ENCODE results near the gene ANKRD34A.

The ANKRD34A gene

DNA sequence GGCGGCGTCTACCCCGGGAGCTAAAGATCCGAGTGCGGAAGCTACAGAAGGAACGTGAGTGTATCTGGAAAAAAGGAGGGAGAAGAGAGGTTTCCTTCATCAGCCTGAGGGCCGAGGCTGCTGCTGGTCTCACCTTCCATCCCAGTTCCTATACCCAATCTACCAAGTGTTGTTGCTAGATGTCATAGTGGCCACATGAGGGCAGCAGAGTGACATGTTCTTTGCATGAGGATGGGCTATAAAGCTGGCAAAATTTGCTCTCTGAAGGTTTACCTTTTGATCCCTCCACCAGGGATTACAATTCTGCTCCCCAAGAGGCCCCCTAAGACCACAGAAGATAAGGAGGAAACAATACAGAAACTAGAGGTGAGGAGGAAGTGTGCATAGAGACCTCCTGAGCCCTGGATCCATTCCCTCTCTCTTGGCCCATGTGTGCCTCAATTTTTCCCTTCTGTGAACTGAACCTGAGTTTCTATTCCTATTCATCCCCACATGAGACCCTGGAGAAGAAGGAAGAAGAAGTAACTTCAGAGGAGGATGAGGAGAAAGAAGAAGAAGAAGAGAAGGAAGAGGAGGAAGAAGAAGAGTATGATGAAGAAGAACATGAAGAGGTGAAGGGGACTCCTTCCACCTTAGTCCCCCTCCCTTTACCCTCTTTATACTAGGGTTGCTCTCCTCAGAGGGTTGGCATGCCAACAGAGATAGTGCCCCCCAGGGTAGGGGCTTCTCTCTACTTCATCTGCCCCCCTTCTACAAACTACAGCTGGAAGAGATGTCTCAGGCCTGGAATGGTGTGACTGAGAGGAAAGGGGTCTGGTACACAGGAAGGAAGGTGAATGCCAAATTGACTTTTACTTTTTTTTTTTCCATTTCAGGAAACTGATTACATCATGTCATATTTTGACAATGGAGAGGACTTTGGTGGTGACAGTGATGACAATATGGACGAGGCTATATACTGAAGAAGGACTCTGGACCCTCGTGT is 13.4 kb upstream of the ANKRD34A start:
- in situ Hi-C loops (cut with HindIII; ENCODE audit: low pct_ligation_motif_present, low pct_unique_long_range_greater_than_20kb, low sequenced_read_pairs) = no loop called here
- DNase-seq = peak; percentile 80

DNA sequence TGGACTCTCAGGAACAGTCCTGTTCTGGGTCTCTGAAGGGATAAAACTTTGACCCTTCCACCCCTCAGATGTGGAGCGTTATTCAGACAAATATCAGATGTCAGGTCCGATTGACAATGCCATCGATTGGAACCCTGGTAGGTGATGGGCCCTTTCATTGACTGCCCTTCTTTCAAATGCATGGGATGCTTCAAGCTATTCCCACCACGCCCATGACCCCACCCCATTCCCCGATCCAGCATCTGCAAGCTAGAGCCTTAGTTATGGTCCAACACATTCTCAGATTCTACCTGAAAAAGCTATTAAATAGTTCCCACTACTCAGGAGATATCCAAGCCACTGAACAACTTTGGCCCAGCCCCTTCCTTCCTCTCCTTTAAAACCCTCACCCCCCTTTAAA is 12.6 kb upstream of the ANKRD34A start:
- in situ Hi-C loops (cut with HindIII; ENCODE audit: low pct_ligation_motif_present, low pct_unique_long_range_greater_than_20kb, low sequenced_read_pairs) = no loop called here
- no peak for DNase-seq

DNA sequence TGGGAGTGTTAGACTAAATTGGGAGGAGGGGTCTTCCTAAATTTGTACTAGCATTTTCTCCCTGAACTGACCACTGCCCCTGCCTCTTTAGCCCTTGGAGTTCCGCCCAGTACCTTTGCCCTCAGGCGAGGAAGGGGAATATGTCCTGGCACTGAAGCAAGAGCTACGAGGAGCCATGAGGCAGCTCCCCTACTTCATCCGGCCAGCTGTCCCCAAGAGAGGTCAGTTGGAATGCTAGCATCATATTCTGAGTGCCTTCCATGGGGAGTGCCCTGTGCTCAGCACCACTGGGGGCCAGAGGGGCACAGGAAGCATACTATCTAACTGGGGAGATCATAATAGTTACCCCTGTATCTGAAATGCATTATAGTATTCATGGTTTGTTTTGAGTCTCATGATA is 10.8 kb upstream of the ANKRD34A start:
- in situ Hi-C loops (cut with HindIII; ENCODE audit: low pct_ligation_motif_present, low pct_unique_long_range_greater_than_20kb, low sequenced_read_pairs) = no loop called here
- no peak for DNase-seq

DNA sequence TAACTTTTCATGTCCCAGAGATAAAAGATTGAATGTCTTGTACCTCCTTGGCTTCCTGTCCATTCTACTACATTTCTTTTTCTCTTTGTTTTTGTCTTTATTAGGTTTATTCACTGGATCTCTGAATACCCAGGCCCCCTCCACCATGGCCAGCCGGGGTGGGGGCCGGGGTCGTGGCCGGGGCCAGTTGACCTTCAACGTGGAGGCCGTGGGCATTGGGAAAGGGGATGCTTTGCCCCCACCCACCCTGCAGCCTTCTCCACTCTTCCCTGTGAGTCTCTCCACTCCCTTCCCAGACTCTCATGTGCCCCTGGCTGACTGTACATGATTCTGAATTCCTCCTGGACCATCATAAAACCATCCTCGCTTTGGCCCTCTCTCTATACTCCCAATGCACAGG is 10.3 kb upstream of the ANKRD34A start:
- in situ Hi-C loops (cut with HindIII; ENCODE audit: low pct_ligation_motif_present, low pct_unique_long_range_greater_than_20kb, low sequenced_read_pairs) = no loop called here
- DNase-seq = no peak

DNA sequence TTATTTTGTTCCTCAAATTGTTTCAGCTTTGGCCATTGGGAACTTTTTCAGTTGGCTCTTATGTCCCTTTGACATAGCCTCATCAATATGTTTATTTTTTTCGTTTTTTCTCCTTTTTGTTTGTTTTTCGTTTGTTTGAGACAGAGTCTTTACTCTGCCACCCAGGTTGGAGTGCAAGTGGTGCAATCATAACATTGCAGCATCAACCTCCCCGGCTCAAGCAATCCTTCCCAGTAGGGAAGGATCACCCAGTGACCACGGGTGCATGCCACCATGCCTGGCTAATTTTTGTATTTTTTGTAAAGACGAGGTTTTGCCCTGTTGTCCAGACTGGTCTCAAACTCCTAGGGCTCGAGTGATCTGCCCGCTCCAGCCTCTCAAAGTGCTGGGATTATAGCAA is 8.2 kb upstream of the ANKRD34A start:
- in situ Hi-C loops (cut with HindIII; ENCODE audit: low pct_ligation_motif_present, low pct_unique_long_range_greater_than_20kb, low sequenced_read_pairs) = no loop called here
- DNase-seq = no peak

DNA sequence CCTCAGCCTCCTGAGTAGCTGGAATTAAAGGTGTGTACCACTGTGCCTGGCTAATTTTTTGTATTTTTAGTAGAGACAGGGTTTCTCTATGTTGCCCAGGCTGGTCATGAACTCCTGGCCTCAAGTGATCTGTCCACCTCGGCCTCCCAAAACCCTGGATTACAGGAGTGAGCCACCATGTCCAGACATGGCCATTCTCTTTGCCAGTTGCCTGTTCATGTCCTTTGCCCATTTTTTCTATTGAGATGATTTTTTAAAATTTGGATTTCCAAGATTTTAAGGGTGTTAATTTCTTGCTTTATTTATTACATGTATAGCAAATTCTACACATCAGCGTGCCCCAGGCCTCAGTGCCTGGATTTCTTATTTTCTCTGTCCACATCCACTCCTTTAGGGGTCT is 2.9 kb upstream of the ANKRD34A start:
- DNase-seq = no peak
- in situ Hi-C loops (cut with HindIII; ENCODE audit: low pct_ligation_motif_present, low pct_unique_long_range_greater_than_20kb, low sequenced_read_pairs) = no loop called here

DNA sequence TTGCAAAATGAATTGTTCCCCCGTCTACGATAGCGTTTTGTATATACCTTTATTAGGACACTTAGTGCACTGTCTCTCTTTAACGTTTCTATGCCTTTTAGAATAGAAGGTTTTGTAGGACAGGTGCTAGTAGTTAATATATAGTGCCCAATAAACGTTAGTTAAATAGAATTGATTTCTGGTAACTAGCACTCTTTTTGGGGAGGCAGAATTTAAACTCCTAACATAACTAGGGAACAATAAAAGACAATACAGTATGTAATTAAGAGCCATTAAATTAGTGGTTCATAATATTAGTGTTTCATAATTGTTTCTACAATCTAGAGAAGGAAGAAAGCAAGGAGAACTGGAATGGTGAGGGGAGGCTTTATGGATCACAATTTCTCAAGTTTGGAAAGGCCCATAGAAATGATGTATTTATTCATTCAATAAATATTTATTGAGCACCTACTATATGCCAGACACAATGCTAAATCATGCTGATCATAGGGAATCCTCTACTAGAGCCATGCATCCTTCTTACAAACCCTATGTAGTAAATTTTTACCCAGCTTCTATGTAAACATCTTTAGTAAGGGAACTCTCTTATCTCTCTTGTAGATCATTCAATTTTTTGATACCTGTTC is 857 bp upstream of the ANKRD34A start:
- no peak for DNase-seq
- in situ Hi-C loops (cut with HindIII; ENCODE audit: low pct_ligation_motif_present, low pct_unique_long_range_greater_than_20kb, low sequenced_read_pairs) = no loop called here

DNA sequence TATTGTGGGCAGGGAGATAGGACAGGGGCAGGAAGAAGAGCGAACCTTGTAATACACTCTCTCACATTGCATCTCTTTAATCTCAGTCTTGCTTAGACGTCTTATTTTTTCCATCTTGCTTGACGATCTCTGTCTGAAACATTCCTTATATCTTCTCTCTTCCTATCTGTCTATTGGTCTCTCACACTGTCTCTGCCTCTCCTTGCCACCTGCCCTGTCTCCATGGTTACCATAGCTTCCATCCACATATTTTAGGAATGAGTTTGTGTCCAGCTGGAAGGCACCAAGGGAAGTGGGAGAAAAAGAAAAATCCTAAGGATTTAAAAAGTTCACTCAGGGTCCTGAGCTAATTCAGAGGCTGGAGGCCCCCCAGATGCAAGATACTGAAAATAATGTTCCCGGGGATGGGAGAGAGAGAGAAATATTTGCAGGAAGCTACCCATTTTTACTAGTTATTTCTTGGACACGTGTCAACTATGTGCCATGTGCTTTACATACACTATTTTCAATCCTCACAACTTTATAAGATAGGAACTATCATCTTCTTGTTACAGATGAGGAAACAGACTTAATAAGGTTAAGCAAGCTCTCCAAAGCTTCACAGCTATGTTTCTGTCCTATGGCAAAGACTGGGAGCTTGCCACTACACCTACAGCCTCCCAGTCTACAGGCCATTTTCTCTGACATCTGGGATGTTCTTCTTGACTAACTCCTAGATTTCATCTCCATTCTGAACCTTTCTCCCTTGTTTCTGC is 933 bp downstream of the ANKRD34A start:
- DNase-seq = peak; percentile 74
- in situ Hi-C loops (cut with HindIII; ENCODE audit: low pct_ligation_motif_present, low pct_unique_long_range_greater_than_20kb, low sequenced_read_pairs) = no loop called here

DNA sequence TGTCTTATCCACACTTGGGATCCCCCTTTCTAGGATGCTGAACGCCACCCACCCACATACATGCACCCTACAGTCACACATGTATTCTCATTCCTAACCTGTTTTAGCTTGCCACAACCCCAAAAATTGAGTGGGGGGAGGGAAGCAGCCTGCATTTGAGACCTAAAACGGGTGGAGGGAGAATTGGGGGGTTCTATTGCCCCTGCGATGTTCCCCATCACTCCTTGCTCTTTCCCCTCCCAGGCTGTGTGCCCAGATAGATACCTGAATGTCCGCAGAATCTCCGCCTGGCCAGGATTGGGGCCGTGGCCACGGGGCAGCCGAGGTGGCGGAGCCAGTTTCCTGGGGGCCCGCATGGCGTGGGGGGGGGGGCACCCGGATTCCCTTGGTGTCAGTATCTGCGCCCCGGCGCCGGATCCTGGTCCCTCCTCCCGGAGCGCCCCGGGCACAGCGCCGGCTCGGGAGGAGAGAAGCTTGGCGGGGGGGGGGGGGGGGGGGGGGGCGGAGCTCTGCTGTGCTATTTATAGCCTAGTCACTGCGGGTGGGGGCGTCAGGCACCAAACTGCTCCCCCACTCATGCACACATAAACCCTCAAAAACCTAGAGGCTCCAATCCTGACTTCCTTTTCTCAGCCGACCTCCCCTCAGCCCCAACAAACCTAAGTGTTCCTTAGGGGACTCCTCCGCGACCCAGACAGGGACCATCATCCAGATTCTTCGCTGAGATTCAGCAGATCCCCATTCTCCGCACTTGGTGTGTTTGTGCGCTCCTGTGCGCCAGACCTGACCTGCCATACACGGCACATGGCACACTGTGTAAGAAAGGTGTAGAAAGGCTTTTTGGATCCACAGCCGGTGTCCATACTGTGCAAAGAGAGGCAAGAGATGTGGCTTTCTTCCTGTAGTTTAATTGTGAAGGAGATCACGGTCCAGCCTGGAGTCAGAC is 1.9 kb downstream of the ANKRD34A start:
- peak; percentile 23 for DNase-seq
- in situ Hi-C loops (cut with HindIII; ENCODE audit: low pct_ligation_motif_present, low pct_unique_long_range_greater_than_20kb, low sequenced_read_pairs) = no loop called here

DNA sequence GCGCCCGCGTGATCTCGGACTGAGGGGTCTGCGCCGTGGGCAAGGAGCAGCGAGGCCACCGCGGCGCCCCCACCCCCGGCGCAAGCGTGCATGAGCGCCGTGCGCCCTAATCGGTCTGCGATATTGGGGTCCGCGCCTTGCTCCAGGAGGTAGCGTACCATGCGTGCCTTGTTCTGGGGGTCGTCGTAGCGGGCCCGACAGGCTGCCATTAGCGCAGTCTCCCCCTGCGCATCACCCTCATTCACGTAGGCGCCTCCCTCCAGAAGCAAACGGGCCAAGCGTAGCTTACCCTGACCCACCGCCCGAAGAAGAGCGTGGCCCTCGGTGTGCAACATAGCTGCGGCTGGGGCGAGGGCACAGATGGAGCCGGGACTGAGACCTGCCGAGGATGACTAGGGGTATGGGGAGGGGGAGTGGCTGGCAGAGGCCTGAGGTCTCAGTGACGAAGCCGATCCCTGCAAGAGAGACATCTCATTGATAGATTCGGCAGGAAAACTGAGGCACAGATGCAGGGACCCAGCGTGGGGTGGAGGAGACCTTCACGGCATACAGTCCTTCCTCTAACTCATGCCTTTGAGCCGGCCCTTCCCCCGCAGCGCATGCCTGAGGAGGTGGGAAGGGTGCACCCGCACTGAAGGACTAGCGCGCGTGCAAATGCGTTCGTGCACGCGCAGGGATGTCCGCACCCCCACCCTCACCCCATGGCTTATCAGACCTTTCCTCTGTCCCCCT is 2.8 kb downstream of the ANKRD34A start:
- in situ Hi-C loops (cut with HindIII; ENCODE audit: low pct_ligation_motif_present, low pct_unique_long_range_greater_than_20kb, low sequenced_read_pairs) = no loop called here
- DNase-seq = peak; percentile 44

DNA sequence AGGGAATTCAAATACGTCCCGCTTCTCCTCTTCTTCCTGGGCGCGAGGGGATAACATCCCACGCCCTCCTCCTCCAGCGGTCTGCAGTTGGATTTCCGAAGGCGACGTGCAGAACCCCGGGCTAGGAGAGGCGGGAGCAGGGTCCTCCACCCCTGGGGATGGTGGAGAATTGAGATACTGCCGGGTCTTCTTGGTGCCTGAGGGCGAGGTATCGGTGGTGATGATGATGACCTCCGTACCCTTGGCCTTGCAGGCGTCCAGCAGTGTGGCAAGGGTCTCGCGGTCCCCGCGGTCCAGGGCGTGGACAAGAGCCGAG is 3.3 kb downstream of the ANKRD34A start:
- in situ Hi-C loops (cut with HindIII; ENCODE audit: low pct_ligation_motif_present, low pct_unique_long_range_greater_than_20kb, low sequenced_read_pairs) = no loop called here
- no peak for DNase-seq

DNA sequence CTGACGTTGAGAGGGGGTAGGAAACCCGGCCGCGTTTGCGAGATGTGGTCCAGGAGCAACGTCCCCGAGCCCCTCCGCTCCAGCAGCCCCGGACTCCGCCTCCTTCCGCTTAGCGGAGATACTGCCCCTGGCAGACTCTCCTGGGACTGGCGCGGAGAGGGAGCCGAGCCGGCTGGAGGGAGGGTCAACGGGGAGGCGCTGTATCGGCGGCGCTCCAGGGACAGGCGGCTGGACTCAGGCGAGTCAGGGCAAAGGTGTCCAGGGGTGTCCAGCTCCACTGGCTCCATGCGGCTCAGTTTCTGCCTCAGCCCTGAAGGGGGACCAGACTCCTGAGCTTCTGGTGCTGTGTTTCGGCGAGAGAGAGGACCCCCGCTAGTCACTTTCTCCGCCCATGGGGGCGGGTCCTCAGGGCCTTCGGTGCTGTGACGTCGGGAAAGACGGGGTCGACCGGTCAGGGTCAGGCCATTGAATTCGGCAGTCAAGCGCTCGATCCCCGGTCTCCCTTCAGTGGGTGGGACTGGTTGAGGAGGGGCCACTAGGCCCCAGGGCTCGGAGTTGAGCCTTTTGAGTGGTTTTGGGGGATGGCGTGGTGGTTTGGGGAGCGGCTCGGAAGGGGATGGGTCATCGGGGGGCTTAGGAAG is 3.8 kb downstream of the ANKRD34A start:
- peak; percentile 79 for DNase-seq
- in situ Hi-C loops (cut with HindIII; ENCODE audit: low pct_ligation_motif_present, low pct_unique_long_range_greater_than_20kb, low sequenced_read_pairs) = no loop called here

DNA sequence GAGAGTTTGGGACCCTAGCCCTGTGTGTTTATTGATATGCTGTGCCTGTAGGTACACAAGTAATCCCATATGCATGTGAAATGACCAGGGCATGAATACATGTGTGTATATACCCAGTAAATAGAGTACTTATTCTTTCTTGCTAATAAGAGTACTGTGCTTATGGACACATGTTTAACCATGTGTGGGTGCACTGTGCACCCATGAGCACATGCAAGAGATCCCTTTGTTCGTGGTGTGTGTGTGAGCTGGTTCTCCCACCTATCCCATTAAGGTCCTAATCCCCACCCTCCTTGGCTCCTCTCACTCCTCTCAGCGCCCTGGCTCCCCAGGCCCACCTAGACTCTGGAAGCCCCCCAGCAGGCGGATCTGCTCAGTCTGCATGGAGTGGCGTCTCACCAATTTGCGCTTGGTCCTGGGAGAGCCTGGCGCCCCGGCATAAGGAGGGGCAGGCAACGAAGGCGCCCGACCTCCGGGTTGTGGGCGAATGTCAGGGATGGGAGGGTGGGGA is 4.4 kb downstream of the ANKRD34A start:
- no peak for DNase-seq
- in situ Hi-C loops (cut with HindIII; ENCODE audit: low pct_ligation_motif_present, low pct_unique_long_range_greater_than_20kb, low sequenced_read_pairs) = no loop called here

DNA sequence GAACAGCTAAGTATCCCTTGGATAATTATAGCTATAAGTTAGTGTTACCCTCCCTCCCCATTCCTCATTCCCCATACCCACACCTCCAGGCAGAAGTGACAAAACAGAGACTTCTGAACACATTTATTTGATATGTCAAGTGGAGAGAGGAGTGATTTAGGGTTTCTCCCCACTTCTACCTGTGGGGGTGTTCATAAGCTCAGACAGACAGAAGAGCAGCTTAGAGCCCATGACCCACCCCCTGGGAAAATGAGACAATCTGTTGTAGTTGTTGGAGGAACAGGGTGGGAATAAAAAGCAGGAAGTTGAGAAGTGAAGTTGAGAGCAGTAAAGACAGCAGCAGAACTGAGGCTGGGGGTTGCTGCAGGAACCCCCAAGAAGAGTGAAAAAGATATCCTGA is 5.0 kb downstream of the ANKRD34A start:
- DNase-seq = no peak
- in situ Hi-C loops (cut with HindIII; ENCODE audit: low pct_ligation_motif_present, low pct_unique_long_range_greater_than_20kb, low sequenced_read_pairs) = no loop called here

DNA sequence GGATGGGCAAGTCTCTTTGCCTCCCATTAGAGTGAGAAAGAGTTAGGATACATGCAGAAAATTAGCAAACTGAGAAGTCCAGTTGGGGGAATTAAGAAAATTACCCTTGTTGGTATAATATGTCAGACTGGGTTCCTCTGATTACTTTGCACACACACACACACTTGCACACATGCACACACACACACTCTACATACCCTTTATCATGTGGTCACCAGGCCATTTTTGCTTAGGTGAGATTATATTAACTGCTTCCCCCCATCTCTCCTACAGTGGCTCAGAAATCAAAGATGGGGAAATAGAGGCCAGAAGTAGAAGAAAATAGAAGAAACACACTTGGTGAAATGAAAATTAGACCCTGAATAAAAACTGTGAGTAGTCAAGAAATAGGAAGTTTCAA is 5.6 kb downstream of the ANKRD34A start:
- in situ Hi-C loops (cut with HindIII; ENCODE audit: low pct_ligation_motif_present, low pct_unique_long_range_greater_than_20kb, low sequenced_read_pairs) = no loop called here
- no peak for DNase-seq

DNA sequence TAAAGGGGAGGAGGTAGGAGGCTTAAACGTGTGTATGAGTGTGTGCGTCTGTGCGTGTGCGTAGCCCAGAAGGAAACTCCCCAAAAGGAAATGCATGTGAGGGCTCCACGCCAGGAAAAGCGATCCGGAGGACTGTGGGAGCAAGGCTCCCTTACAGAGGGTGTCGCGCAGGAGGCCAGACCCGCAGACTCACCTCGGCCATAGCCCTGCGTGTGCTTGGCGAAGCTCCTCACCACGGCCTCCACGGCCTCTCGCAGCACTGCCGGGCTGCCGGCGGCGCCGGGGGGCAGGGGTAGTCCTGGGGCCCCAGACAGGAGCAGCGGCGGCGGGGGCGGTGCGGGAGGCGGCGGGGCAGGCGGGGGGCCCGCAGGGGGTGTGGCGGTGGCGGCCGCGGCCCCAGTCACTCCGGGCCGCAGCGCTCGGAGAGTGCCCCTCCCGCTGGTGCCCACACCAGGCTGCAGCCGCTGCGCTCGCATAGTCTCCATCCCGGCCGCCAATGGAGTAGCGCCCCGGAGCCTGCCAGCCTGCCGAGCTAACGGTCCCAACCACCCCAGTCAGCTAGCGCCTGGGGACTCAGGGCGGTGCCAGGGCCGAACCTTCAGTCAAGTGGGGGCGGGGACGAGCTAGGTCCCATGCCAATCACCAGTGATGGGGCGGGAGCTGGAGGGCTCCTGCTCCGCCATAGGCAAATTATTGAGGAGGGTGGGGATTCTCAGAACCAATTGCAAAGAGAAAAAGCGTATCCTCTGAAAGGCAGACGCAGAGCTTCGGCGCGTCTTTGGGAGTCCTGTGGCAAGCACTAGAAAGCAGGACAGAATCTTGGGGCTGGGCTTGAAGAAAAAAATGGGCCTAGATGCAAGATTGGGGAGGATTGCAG is 6.7 kb downstream of the ANKRD34A start, which contains the start of gene LIX1L:
TSS of gene LIX1L (minus strand) at position 575 of the 877 bp plus-strand sequence. CDS start at position 485, 90 bp downstream.
- DNase-seq = peak; percentile 99
- in situ Hi-C loops (cut with HindIII; ENCODE audit: low pct_ligation_motif_present, low pct_unique_long_range_greater_than_20kb, low sequenced_read_pairs) = no loop called here

Data from ACHN (cell line).